Heart left ventricle (tissue), 13 donors: ENCODE results near the gene HIP1.

Source experiments
- POLR2A ChIP-seq, 2 donors: fragments of 450-650 bp; IDR thresholded peaks; one replicate each; pipeline ENCODE4 v1.6.1; 2017; ENCODE audit warnings: antibody characterized with exemption in 2 of 2, mild to moderate bottlenecking in 2 of 2, moderate library complexity in 2 of 2
- TF ChIP-seq, protein P1 (sequence below), 12 donors: fragments of 200-600 bp; sonication (generic) in 4 of 12; IDR thresholded peaks; one replicate each; pipeline versions ENCODE4 v1.5.0 to v1.8.0; 2018 to 2022; ENCODE audit warnings: antibody characterized with exemption in 12 of 12, mild to moderate bottlenecking in 5 of 12
- donor health status: ischemic (EF 13 %, LVEDD 7.1; RV severe dilation, severe dysfunction).
- donor health status: DM: no; HTN: yes; CAD: no.
- donor health status: DM: no; HTN: no; CAD: no.
- donor health status: ischemic (EF 25% LVEDD 6.9; RV normal size, moderate dysfunction).
- donor health status: ischemic (EF 25% LVEDD 5.7; RV mildly dilated, moderate dysfunction).
- donor health status: ischemic (EF 35%, LVEDD 5.7; RV mildly dilated, moderate dysfunction).
- donor health status: nonischemic (EF 11% LVEDD 7.7; RV severe dilation, severe dysfunction).
- donor health status: DM: yes; HTN: yes; CAD: no.
- donor health status: PGD.
- donor health status: ischemic (EF 29% LVEDD 5.4; RV normal size, mild dysfunction).
- donor health status: nonischemic (EF 23%, LVEDD 6.1; RV moderate dilation, normal function).

- TF ChIP-seq, protein P1, sequence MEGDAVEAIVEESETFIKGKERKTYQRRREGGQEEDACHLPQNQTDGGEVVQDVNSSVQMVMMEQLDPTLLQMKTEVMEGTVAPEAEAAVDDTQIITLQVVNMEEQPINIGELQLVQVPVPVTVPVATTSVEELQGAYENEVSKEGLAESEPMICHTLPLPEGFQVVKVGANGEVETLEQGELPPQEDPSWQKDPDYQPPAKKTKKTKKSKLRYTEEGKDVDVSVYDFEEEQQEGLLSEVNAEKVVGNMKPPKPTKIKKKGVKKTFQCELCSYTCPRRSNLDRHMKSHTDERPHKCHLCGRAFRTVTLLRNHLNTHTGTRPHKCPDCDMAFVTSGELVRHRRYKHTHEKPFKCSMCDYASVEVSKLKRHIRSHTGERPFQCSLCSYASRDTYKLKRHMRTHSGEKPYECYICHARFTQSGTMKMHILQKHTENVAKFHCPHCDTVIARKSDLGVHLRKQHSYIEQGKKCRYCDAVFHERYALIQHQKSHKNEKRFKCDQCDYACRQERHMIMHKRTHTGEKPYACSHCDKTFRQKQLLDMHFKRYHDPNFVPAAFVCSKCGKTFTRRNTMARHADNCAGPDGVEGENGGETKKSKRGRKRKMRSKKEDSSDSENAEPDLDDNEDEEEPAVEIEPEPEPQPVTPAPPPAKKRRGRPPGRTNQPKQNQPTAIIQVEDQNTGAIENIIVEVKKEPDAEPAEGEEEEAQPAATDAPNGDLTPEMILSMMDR (IDR thresholded peaks at IDR 0.05): no peak
- no peak for TF ChIP-seq POLR2A (IDR thresholded peaks at IDR 0.05)
These were observed 148.3 kb downstream of the HIP1 start for GRCh38 chr7:75590373-75591005.
